Ramos (cell line): Measurements from ENCODE around the gene LASP1NB.
"Not testable (repeated sequence)": the region's sequence is repeated elsewhere in the genome, so short reads cannot be mapped to it uniquely, and the experiment has no call there.

Experiments used
- in situ Hi-C: fragments of 300-500 bp; cut with MboI; formaldehyde crosslinking; loops from one replicate; pipeline ENCODE4 v1.14.3; 2022; ENCODE audit warnings: low sequenced_read_pairs; ENCODE audit not compliant: unreplicated experiment

The LASP1NB gene

DNA sequence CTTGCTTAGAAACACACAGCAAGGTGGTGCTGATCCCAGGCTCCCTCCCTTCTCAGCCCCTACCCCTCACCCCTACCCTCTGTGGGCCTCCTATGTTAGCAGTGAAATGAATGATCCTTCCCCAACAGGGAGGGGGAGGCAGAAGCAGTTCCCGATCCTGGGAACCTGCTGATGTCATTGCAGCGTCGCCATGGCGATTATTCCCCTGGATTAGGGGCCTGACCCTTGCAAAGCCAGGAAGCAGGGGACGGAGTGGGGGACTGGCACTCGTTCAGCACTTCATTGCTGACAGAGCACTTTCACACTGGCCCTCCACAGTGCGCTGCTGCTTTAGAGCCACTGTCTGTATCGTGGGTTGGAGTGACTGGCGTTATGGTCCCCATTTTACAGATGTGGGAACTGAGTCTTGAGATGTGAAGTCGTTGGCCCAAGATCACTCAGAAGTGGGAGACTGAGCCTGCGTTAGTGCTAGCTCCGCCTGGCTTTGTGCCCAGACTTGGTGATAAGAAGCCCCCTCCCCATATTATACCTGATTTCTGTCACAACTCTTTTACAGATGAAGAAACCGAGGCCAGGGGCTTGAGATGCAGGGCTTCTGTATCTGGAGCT is 29.0 kb upstream of the LASP1NB start:
- in situ Hi-C loops, result no loop called here

DNA sequence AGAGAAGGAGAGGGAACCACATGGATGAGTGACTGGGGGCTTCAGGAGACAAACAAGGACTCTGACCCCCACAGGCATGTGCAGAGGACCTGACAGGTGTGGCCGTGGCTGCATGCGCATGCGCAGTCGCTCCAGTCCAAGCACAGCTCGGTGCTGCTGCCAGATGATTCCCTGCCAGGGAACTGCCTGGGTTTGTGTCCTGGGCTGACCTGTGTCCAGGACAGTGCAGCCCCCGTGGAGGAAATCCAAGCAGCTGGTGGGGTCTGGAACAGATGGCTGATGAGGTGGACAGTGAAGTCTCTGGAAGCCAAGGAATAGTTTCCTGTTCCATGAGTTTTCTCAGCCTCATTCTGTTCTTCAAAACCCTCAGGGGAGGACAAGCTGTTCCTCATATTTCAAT is 28.2 kb upstream of the LASP1NB start:
- in situ Hi-C loops, result no loop called here

DNA sequence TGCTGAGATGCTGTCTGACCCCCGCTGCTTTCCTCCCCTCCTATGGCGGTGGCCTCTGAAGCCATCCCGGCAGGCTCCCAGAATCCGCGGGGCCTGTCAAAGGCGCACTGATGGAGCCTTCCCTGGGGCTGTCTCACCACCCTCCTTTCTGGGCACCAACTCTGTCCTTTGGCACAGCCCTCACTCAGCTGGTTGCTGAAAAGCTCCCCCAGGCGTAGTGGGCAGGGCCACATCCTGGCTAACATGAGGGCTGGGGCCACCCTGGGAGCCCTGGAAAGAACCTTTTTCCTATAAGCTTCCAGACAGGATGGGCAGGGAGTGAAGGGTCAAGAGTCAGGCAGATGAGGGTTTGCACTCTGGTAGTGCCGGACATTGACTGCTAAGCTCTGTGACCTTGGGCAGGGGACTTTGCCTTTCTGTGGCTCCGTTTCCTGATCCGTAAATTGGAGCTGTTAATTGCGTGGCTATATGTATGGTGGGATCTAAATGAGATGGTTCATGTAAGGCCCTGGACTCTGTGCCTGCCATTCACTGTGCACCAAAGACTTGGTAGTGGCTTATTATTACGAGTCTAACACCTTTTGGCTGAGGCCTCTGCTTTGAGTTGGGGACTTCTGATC is 27.6 kb upstream of the LASP1NB start:
- in situ Hi-C loops, result no loop called here

DNA sequence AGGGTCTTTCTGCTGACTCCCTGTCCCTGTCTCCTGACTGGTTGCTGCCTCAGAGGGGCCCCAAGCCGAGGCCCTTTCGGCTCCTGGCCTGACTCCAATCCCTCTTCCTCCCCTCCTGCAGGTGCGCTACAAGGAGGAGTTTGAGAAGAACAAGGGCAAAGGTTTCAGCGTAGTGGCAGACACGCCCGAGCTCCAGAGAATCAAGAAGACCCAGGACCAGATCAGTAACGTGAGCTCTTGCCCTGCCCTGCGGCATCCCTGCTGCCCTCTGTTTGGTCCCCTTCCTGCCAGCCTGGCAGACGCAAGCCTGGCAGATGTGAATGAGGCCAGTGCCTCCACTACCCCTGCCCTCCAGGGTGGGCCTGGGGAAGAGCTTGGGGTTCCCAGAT is 27.1 kb upstream of the LASP1NB start:
- in situ Hi-C loops, result no loop called here

DNA sequence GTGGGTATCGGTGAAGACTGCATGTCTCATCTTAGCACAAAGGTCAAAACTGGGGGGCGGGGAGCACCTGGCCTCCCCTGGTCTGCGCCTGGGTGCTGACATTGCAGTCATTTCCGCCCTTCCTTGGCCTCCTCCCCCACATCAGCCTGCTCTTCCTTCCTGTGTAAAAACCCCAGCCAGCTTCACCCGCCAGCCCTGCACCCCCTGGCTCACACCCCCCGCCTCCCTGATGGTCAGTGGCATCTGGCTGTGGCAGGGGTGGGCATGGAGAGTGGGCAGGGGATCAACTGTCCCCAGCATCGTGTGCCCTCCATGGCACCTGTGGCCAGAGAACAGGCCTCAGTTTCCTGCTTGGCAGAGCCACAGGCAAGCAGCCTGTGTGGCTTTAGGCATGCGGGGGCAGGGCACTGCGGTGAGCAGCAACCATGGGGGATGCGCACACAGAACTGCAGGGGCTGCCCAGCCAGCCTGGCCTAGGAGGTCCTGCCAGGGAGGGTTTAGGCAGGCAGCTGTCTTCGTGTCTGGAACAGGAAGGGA is 26.5 kb upstream of the LASP1NB start:
- in situ Hi-C loops, result no loop called here

DNA sequence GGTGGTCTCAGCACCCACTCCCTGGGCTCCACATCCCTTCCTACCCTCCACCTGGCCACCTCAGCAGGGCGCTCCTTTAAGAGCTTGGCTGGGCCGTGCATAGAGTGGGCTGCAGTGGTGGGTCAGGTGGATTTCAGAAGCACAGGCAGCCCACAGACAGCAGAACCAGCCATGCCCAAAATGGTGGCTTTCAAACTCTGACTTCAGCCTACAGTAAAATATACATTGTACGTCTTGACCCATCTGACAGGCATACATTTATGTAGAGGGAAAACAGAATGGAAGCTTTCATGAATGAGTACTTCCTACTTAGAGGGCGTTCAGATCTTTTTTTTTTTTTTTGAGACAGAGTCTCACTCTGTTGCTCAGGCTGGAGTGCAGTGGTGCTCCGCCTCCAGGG is 26.0 kb upstream of the LASP1NB start:
- in situ Hi-C loops, result no loop called here

DNA sequence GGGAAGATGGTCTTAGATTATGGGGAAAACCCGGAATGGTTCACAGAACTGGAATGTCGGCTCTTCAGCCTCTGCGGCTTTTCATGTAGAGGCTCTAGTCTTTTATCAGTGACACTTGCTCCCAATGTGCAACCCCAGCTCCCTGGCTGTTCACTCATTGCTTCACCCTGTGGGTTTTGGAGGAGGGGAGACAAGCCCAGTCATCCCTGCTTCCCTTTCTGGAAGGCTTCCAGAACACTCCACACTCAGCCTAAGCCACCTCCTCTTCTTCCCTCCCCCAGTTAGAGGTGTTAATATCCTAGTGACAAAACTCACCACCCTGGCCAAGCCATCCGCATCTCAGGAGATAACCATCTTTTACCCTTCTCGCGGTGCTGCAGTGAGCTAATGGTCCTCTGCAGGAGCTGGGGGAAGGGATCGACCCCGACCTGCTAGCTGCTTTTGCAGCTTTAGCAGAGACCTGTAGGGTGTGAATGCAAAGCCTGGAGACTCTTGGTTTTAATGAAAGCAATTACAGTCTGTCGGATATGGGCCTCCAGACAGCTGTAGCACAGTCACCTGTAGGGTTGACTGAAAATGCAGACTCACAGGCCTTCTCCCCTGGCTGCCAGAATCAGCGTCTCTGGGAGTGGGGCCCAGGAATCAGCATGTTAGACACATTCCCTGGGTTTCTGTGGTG is 24.3 kb upstream of the LASP1NB start:
- in situ Hi-C loops, result no loop called here

DNA sequence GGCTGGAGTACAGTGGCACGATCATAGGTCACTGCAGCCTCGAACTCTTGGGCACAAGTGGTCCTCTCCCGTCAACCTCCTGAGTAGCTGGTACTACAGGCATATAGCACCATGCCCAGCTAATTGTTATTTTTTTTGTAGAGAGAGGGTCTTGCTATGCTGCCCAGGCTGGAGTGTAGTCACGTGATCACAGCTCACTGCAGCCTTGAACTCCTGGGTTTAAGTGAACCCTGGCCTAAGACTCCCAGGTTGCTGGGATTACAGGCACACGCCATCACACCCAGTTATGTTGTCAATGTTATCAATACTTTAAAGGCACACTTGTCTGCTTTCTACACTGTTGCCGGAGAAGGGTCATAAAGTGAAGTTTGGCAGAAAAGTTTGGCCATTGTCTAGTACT is 22.0 kb upstream of the LASP1NB start:
- in situ Hi-C loops, result no loop called here

DNA sequence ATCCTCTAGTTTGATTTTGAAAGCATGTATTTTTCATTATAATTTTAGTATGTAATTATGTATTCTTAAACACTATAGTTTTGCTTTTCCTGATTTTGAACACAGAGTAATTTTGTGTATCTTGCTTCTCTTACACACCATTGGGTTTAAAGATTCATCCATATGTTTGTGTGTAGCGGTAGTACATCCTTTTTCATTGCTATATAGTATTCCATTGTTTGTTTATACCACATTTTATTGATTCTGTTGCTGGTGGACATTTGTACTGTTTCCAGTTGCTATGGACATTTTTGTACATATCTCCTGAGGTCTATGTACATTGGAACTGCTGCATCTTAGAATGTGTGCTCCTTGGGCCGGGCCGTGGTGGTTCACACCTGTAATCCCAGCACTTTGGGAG is 20.5 kb upstream of the LASP1NB start:
- in situ Hi-C loops, result no loop called here

DNA sequence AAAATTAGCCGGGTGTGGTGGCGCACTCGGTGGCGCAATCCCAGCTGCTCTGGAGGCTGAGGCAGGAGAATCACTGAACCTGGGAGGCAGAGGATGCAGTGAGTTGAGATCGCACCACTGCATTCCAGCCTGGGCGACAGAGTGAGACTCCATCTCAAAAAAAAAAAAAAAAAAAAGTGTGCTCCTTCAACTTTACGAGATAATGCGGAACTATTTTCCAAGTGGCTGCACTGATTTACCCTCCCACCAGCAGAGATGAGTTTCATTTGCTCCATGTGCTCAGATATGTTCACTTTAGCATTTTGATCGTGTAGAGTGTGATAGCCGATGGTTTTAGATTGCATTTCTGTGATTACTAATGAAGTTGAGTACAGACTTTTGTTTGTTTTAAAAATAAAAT is 20.0 kb upstream of the LASP1NB start:
- in situ Hi-C loops, result no loop called here

DNA sequence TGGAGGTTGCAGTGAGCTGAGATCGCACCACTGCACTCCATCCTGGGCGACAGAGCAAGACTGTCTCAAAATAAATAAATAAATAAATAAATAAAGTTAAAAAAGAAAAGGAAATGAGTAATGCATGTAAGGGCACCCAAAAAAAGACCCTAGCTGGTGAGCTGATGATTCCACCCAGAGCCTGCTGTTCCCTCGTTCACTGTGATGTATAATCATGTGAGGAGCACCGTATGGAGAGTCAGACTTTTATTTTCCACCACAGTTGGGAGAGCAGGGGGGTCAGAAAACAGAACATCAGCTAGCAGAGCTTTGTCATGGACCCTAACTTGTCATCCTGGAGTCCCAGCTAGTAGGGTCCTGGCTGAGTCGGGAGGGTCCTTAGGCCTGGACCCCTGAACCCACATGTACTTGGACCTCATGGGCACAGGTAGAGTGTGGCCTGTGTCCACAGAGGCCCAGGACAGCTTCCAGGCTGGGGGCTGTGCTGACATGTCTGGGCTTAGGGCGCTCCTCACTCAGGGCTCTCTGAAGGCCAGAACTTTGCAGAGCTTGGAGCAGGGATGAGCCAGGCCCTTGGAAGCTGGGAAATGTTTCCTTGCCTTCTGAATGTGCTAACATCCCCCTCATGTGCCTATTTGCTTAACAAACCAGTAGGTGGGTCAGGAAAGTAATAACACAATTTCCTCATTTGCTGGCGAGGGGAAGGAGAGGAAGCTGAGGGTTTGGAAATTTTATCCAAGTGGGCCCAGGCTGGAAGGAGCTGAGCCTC is 18.8 kb upstream of the LASP1NB start:
- in situ Hi-C loops, result no loop called here

DNA sequence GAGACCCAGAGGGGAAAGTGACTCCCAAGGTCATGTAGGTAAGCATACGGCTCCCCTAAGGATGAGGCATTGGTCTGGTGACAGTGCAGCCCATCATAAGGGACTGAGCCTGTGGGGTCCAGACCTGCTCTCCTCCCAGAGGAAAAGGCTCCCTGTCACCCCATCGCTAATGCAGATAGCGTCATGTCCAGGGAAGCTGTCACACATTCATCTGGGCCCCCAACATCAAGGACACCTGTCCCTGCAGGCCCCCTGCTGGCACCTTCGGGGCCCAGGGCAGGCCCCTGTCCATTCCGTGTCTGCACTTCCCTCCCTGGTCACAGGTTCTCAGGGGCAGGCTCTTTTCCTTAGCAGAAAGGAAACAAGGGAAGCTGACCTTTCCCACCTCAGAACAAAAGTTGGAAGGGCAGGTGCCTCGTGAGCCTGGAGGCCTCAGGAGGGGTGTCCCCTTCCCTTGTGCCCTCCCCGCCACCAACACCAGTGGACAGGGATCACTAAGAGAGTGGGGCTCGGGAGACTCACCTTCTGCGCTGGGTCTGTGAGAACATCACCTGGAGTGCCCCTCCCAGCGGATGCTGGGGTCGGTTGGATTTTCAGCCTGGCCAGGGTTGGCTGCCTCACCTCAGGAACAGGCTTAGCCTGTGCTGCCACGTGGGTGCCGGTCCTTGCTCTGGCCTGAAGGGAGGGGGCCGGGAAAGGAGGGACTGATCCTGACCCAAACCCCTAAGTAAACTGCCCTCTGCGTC is 17.3 kb upstream of the LASP1NB start:
- in situ Hi-C loops, result no loop called here

DNA sequence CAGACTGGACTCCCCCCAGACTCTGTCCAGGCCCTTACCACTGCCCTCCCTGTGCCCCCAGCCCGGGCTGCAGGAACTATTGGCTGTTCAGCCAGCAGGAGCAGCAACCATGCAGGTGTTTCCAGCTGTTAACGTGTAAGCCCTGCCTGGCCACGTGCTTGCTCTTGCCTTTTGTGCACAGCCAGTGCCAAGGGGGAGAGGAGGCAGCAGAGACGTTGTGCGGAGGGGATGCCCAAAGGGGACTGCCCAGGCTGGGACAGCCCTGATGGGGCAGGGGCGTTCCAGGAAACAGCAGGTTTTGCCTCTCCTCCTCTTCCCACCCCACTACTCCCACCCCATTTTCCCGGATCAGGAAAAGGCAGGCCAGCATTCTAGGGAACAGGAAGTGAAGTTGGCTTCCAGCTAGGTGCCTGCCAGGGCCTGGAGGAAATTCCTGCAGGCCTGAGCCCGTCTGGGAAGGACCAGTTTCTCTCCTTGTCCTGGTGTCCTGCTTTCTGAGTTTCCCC is 16.7 kb upstream of the LASP1NB start:
- in situ Hi-C loops, result no loop called here

DNA sequence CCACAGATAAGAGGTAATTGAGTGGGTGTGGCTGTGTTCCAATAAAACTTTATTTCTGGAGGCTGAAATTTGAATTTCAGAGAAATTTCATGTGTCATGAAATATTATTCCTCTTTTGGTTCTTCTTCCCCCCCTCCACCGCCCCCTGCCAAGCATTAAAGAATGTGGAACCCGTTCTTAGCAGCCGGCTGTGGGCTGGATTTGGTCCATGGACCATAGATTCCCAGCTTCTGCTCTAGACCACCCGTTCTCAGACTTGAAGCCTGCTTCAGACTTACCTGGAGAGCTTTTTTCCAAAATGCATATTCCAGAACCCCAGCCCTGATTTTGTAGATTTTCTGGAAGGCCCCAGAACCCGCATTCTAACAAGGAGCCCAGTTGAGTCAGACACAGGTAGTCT is 15.1 kb upstream of the LASP1NB start:
- in situ Hi-C loops, result no loop called here

DNA sequence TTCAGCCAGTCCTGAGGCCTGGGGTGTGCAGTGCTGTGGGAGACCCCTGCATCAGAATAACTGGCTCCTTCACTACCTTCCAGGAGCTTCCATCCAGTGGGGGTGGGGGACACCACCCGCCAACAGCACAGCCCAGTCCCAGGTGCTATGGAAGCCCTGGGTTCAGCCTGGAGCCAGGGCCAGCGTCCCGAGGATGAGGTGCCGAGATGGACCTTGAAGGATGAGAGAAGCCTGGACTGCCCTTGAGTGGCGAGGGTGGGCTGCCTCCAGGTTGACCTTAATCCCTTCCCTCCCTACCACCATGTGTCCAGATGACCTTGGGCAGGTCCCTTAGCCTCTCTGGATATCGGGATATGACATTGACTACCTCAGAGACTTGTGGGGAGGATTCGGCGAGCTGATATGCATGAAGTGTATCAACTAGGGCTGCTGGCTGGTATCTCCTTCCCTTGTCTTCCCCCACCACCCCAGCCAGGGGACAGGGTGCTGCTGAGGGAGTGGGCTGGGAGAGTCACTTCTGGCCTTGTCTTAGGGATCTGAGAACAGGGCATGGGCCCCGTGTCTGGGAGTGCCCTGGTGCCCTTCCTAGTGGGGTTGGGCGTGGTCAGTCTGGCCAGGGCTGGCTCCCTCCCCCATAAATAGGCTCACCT is 14.2 kb upstream of the LASP1NB start:
- in situ Hi-C loops, result no loop called here

DNA sequence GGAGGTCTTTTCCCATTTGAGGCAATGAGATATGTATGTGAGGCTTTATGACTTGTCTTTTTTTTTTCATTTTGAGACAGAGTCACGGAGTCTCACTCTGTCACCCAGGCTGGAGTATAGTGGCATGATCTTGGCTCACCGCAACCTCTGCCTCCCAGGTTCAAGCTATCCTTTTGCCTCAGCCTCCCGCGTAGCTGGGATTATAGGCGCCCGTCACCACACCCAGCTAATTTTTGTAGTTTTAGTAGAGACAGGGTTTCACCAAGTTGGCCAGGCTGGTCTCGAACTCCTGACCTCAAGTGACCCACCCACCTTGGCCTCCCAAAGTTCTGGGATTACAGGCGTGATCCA is 13.7 kb upstream of the LASP1NB start:
- in situ Hi-C loops, result not testable (repeated sequence)

DNA sequence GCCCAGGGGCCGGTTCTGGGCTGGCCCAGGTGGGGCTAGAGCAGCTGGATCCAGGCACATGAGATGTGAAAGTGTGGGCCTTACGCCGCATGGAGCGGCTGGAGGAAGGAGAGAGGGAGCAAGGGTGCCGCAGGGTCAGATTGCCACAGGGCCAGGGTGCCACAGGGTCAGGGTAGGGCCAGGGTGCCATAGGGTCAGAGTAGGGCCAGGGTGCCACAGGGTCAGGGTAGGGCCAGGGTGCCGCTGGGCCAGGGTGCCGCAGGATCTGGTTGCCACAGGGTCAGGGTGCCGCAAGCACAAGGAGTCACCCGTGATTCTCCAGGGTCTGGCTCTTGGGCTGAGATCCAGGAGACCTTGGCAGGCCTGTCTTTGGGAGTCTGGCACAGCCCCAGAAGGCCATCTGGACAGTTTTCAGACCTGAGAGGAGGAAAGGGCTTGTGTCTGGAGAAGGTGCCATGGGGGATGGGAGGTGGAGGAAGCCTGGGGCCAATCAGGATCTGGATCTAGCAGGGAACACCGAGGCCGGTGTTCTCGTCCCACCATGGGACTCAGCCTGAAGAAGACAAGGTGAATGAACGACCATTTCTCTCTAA is 13.1 kb upstream of the LASP1NB start:
- in situ Hi-C loops, result no loop called here

DNA sequence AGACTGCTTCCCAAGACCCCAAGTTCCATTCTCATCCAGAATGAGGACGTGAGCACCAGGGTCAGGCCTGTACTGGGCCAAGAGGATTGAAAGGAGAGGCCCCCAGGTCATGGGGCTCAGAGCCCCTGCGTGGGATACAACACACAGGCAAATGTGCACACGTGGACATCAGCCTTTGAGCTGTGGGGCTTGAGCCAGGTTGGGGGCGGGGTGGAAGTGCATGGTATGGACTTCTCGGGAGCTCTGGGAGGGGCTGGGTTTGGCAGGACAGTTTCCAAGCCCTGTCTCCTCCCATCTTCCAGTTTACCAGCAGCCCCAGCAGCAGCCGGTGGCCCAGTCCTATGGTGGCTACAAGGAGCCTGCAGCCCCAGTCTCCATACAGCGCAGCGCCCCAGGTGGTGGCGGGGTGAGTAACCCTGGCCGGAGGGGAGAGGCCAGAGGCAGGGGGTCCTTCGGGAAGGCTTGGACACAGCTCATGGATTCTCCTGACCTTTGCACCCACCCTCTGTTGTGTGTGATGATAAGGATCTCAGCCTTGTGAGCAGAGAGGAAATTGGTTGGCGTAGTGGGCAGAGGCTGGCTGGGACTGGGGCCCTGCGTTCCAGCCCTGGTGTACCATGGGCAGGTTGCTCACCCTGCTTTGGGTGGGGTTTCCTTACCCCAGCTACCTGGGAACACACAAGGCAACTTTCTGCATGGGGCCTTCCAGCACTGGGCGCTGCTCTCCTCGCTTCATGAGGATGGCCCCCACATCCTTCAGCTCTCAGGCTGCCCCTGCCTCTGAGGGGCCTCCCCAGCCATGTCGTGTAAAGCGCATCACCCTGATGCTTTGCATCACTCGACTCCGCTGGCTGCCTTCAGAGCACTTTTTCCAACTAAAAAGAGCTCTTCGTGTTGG is 10.4 kb upstream of the LASP1NB start:
- in situ Hi-C loops, result no loop called here
